K562 (cell line): ENCODE data around the gene FRMD4A. TPM values are rescaled to one million over a fixed set of nuclear protein-coding genes. Genes with fewer than 3 reads are reported as not detected.

Source experiments
- ATAC-seq: fragments of 200-7000 bp; cut with Tn5 transposase; 3 replicates; pipeline ENCODE4 v1.9.1; 2020; ENCODE audit warnings: moderate library complexity
- BruUV-seq: library from RNA; stranded (reverse); fragments of 400-500 nt; replicated peaks from 2 replicates; lab custom pipeline; 2021; lab: Mats Ljungman, UMichigan
- CTCF ChIA-PET: fragments of 300-600 bp; formaldehyde crosslinking; extraction: SDS; loops from one replicate; lab custom pipeline; 2021; ENCODE audit warnings: low intra/inter-chr PET ratio; lab: Yijun Ruan, JAX
- POLR2A ChIA-PET: fragments of 300-600, 350-650 bp; sonication (Branson Sonifier 250); formaldehyde crosslinking; extraction: SDS; loops from one replicate; lab custom pipeline; 2021; ENCODE audit warnings: antibody characterized with exemption, inconsistent platforms; lab: Yijun Ruan, JAX
- DNase-seq, 4 experiments: peaks; one replicate each; pipeline versions ENCODE4 v3.0.0 to v3.0.0-alpha.2; 2011 to 2018; ENCODE audit warnings: low spot score in 3 of 4, mixed read lengths in 3 of 4; ENCODE audit errors: extremely low read depth in 1 of 4
- FAIRE-seq: peaks from 2 replicates; lab custom pipeline; 2011; peaks lifted over from hg19 to GRCh38; lab: Jason Lieb, UNC
- H2AFZ ChIP-seq: 2 replicates; pipeline ENCODE4 v1.6.0; 2011; ENCODE audit warnings: low read depth, low read length, control low read depth, inconsistent platforms
- H3K27ac ChIP-seq: fragments of 200-600 bp; 3 replicates; pipeline ENCODE4 v1.8.0; 2011; ENCODE audit warnings: low read depth, mild to moderate bottlenecking, control low read depth, inconsistent platforms, low read length, moderate library complexity, mixed read lengths; ENCODE audit errors: extremely low read depth
- H3K27me3 ChIP-seq, 2 experiments: fragments of 300-600 bp in 1 of 2; 2 replicates in 1 of 2; 3 replicates in 1 of 2; pipeline versions ENCODE4 v1.6.0 to v1.8.0; 2011; ENCODE audit warnings: inconsistent platforms in 2 of 2, low read length in 2 of 2, mild to moderate bottlenecking in 1 of 2, mixed read lengths in 1 of 2, moderate library complexity in 1 of 2; ENCODE audit not compliant: control insufficient read depth in 2 of 2, insufficient read depth in 2 of 2
- H3K36me3 ChIP-seq: fragments of 300-600 bp; 3 replicates; pipeline ENCODE4 v1.8.0; 2011; ENCODE audit warnings: mild to moderate bottlenecking, low read length, inconsistent platforms; ENCODE audit not compliant: control insufficient read depth, insufficient read depth
- H3K4me1 ChIP-seq, 2 experiments: fragments of 200-600 bp in 1 of 2; replicated peaks in 1 of 2; 2 replicates in 1 of 2; 3 replicates in 1 of 2; pipeline versions ENCODE4 v1.5.1 to v1.8.0; 2011; ENCODE audit warnings: inconsistent platforms in 2 of 2, low read length in 2 of 2, mild to moderate bottlenecking in 1 of 2, mixed read lengths in 1 of 2, moderate library complexity in 1 of 2; ENCODE audit not compliant: control insufficient read depth in 2 of 2, insufficient read depth in 2 of 2
- H3K4me2 ChIP-seq: 2 replicates; pipeline ENCODE4 v1.6.1; 2011; ENCODE audit warnings: low read length, control low read depth, inconsistent platforms, mixed read lengths; ENCODE audit not compliant: insufficient read depth
- H3K4me3 ChIP-seq: fragments of 200-600 bp; sonication (generic), shearing (Covaris generic); 2 replicates; pipeline ENCODE4 v1.5.1; 2016; ENCODE audit warnings: control low read depth, inconsistent platforms
- H3K79me2 ChIP-seq: fragments of 200-600 bp; 3 replicates; pipeline ENCODE4 v1.8.0; 2011; ENCODE audit warnings: low read length, inconsistent platforms; ENCODE audit not compliant: control insufficient read depth, insufficient read depth
- H3K9ac ChIP-seq, 2 experiments: 2 replicates each; pipeline versions ENCODE4 v1.6.0 to v1.6.1; 2011; ENCODE audit warnings: low read depth in 2 of 2, low read length in 2 of 2, control low read depth in 1 of 2, inconsistent platforms in 1 of 2, mild to moderate bottlenecking in 1 of 2, mixed read lengths in 1 of 2; ENCODE audit not compliant: insufficient read depth in 1 of 2
- H3K9me1 ChIP-seq: one replicate; pipeline ENCODE4 v1.6.0; 2011; ENCODE audit warnings: inconsistent platforms, mild to moderate bottlenecking, low read length, moderate library complexity; ENCODE audit not compliant: control insufficient read depth, insufficient read depth
- H3K9me3 ChIP-seq: replicated peaks from 2 replicates; pipeline ENCODE4 v1.5.1; 2011; ENCODE audit warnings: low read depth, low read length, inconsistent platforms; ENCODE audit not compliant: control insufficient read depth, insufficient read depth
- H4K20me1 ChIP-seq: replicated peaks from 2 replicates; pipeline ENCODE4 v1.6.1; 2011; ENCODE audit warnings: low read length, inconsistent platforms, mixed read lengths; ENCODE audit not compliant: control insufficient read depth, insufficient read depth
- ATF1 ChIP-seq, 2 experiments: fragments of 450-650 bp in 1 of 2; IDR thresholded peaks; 2 replicates each; pipeline ENCODE4 v1.6.1; 2016; ENCODE audit warnings: missing compliant biosample characterization in 1 of 2, missing genetic modification characterization in 1 of 2
- ATF7 ChIP-seq: fragments of 450-650 bp; IDR thresholded peaks from 2 replicates; pipeline ENCODE4 v1.7.1; 2014; ENCODE audit warnings: mild to moderate bottlenecking, moderate library complexity
- DPF2 ChIP-seq: fragments of 450-650 bp; IDR thresholded peaks from 2 replicates; pipeline ENCODE4 v1.6.1; 2016
- EP300 ChIP-seq: IDR thresholded peaks from 2 replicates; pipeline ENCODE4 v1.6.1; 2012; ENCODE audit warnings: low read length, improper control_type of control experiment
- JUNB ChIP-seq: fragments of 450-650 bp; formaldehyde crosslinking; conservative IDR thresholded peaks from 2 replicates; pipeline ENCODE4 v1.4.0; 2020; ENCODE audit warnings: mild to moderate bottlenecking
- RBM17 ChIP-seq: fragments of 200-400 bp; formaldehyde crosslinking; IDR thresholded peaks from 2 replicates; pipeline ENCODE4 v1.6.1; 2017; ENCODE audit warnings: low read depth, mild to moderate bottlenecking, low read length, borderline replicate concordance
- RBM34 ChIP-seq: fragments of 200-400 bp; formaldehyde crosslinking; IDR thresholded peaks from 2 replicates; pipeline ENCODE4 v1.6.1; 2018; ENCODE audit warnings: low read length, borderline replicate concordance; ENCODE audit not compliant: insufficient read depth
- RBM39 ChIP-seq: fragments of 200-400 bp; formaldehyde crosslinking; optimal IDR thresholded peaks from 2 replicates; pipeline ENCODE3; 2018; ENCODE audit warnings: low read depth, low read length
- ZC3H8 ChIP-seq: fragments of 450-650 bp; IDR thresholded peaks from 2 replicates; pipeline ENCODE4 v1.6.1; 2017
- ZNF146 ChIP-seq: IDR thresholded peaks from one replicate; pipeline ENCODE4 v1.6.1; 2018; ENCODE audit warnings: missing compliant biosample characterization; ENCODE audit not compliant: unreplicated experiment
- ZNF57 ChIP-seq: fragments of 450-650 bp; formaldehyde crosslinking; IDR thresholded peaks from 2 replicates; pipeline ENCODE4 v1.4.0; 2020; ENCODE audit warnings: mild to moderate bottlenecking, moderate library complexity
- ZNF668 ChIP-seq: fragments of 250-450 bp; sonication (Bioruptor Pico); IDR thresholded peaks from 2 replicates; pipeline ENCODE4 v1.8.0; 2022; ENCODE audit warnings: mild to moderate bottlenecking, inconsistent platforms
- WGBS: fragments of 100-300 bp; shearing (Covaris generic); methylation state at CpG from one replicate; pipeline ENCODE4 v1.1.6; 2016; ENCODE audit warnings: low coverage, mixed read lengths; ENCODE audit not compliant: insufficient coverage; ENCODE audit errors: missing lambda C conversion rate; 5-methylcytosine and 5-hydroxymethylcytosine counted together
- in situ Hi-C: fragments of 300-500 bp; cut with MboI; formaldehyde crosslinking; loops from 4 replicates; pipeline ENCODE4 v1.15.0; 2018; ENCODE audit warnings: inconsistent platforms, mixed read lengths
- intact Hi-C: fragments of 100-400 bp; cut with micrococcal nuclease; formaldehyde crosslinking; loops from 2 replicates; pipeline ENCODE4 v1.14.2; 2022
- polyA plus RNA-seq, 8 experiments: library from polyadenylated mRNA; depleted of rRNA in 4 of 8; stranded (reverse) in 5 of 8; unstranded in 3 of 8; fragments of >200 nt; fragmentation: Nextera tagmentation in 2 of 8; fragmentation: Illumina TruSeq in 1 of 8; extraction: Ambion mirVana in 2 of 8; extraction: Trizol in 1 of 8; gene quantifications; 2 replicates each; pipeline versions ENCODE4 v1.2.1 to v1.2.3, GENCODE V29; 2011 to 2014; ENCODE audit warnings: inconsistent platforms in 1 of 8, missing spikeins in 1 of 8
- total RNA-seq, 7 experiments: library from RNA; depleted of rRNA in 6 of 7; stranded (reverse); fragments of >200 nt in 6 of 7; fragmentation: Illumina TruSeq in 2 of 7; extraction: Trizol in 2 of 7; gene quantifications; 2 replicates each; pipeline versions ENCODE4 v1.2.1 to v1.2.3, GENCODE V29; 2011 to 2021; ENCODE audit warnings: low replicate concordance in 1 of 7
- TF ChIP-seq, protein P1 (sequence below): fragments of 250-450 bp; sonication (Bioruptor Pico); IDR thresholded peaks from 2 replicates; pipeline ENCODE4 v1.5.0; 2021

FRMD4A gene
- total and polyA plus RNA-seq, 9 of the 15 experiments (the other 6 are each of a cell fraction or from before 2014, with no cell fraction given) = 0.80 to 5.2 (median 3.0) TPM

DNA sequence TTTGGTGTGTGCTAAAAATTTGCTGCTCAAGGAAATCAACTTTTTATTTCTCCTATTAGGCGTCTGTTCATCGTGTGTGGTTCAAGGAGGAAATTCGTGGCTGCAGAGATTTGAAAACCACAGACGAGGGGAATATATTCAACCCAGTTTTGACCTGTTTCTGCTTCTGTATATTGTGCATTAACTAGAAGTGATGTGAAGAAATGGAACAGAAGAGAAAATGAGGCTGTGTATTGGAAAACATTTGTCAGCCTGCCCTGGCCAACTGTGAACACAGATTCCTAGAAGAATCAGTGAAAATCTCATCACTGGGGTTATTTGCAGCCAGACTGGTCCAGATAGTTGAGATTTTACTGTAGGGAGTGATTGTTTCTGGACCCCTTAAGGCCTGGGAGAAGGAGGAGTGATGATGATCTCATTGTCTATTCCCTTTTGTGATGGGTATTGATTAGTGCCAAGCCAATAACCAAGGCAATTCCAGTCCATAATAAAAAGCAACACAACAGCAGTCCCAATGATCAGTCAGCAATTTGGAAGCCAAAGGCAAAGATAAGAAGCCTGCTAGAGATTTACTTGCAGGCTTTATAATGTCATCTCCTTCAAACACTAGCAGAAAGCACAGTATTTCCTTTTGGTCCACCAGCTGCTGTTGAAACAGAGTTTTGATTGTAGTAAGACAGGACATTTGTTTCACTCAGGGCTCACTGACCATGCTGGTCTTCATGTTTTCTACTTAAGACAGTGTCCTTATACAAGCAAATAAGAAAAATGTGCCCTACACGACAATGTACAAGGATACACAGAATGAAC, 404.5 kb downstream of the FRMD4A start:
- CTCF ChIA-PET = no interaction called here
- in situ Hi-C loops = no loop called here
- Histone ChIP-seq H3K4me1 (no peaks in the 10 kb centered on the region), H3K36me3 (no peaks in the 10 kb centered on the region), H4K20me1 (0 out of 2 replicates have a peak, but pooled peaks cover 3% of the 10 kb centered on the region), H3K79me2 (no peaks in the 10 kb centered on the region), H3K9ac (no peak overlapping the region), H3K4me3 (no peak overlapping the region), H3K4me2 (no peak overlapping the region), H2AFZ (no peak overlapping the region), H3K27me3 (no peaks in the 10 kb centered on the region; a peak in 2 of 5 replicates), H3K9me3 (no peaks in the 10 kb centered on the region), H3K27ac (no peak overlapping the region), H3K9me1 (peaks cover 3% of the 10 kb centered on the region)
- ATAC-seq = no peak
- no TSS peak for BruUV-seq
- no peak for FAIRE-seq
- TF ChIP-seq ZC3H8 = no peak
- TF ChIP-seq ZNF57 (CRISPR knock-in tag) = no peak
- TF ChIP-seq ATF1 (CRISPR knock-in tag; IDR thresholded peaks at IDR 0.05) = no peak
- TF ChIP-seq ATF1 (tag; IDR thresholded peaks at IDR 0.05) = no peak
- TF ChIP-seq RBM39 = no peak
- no peak for TF ChIP-seq DPF2
- TF ChIP-seq JUNB (CRISPR knock-in tag) = no peak
- TF ChIP-seq ZNF146 = no peak
- TF ChIP-seq, protein P1, sequence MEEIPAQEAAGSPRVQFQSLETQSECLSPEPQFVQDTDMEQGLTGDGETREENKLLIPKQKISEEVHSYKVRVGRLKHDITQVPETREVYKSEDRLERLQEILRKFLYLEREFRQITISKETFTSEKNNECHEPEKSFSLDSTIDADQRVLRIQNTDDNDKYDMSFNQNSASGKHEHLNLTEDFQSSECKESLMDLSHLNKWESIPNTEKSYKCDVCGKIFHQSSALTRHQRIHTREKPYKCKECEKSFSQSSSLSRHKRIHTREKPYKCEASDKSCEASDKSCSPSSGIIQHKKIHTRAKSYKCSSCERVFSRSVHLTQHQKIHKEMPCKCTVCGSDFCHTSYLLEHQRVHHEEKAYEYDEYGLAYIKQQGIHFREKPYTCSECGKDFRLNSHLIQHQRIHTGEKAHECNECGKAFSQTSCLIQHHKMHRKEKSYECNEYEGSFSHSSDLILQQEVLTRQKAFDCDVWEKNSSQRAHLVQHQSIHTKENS = no peak
- TF ChIP-seq RBM34 = no peak
- no peak for TF ChIP-seq EP300
- no peak for TF ChIP-seq ZNF668
- no peak for TF ChIP-seq ATF7
- TF ChIP-seq RBM17 = no peak
- no peak for DNase-seq
- intact Hi-C loops = no loop called here
- POLR2A ChIA-PET = no interaction called here
- WGBS = 0% methylated on average over 5 of the region's 5 CpGs
